ENCODE data around the gene PPP1R2. TPM values are rescaled to one million over a fixed set of nuclear protein-coding genes. Genes with fewer than 3 reads are reported as not detected.

PPP1R2 gene
- total and polyA plus RNA-seq, 9 of the 15 experiments (the other 6 are each of a cell fraction or from before 2014, with no cell fraction given): 9.4 to 115 (median 40.3) TPM

GRCh38 chr3:195522254-195523023, 20.7 kb downstream of the PPP1R2 start:
- BruUV-seq (replicated peaks): no TSS peak
- no peak for ATAC-seq
- Histone ChIP-seq H3K9ac (ENCODE audit: insufficient read depth in 1 of 2, low read depth in 2 of 2, low read length in 2 of 2) (no peak overlapping the region), H3K9me3 (replicated peaks; ENCODE audit: control insufficient read depth, insufficient read depth, low read depth, low read length) (no peaks in the 10 kb centered on the region), H2AFZ (ENCODE audit: low read depth, low read length) (no peak overlapping the region), H3K27me3 (ENCODE audit: control insufficient read depth in 2 of 2, insufficient read depth in 2 of 2, low read length in 2 of 2) (no peaks in the 10 kb centered on the region), H3K4me2 (ENCODE audit: insufficient read depth, low read length) (no peak overlapping the region), H3K4me3 (no peak overlapping the region), H3K9me1 (ENCODE audit: control insufficient read depth, insufficient read depth, low read length) (no peaks in the 10 kb centered on the region), H3K79me2 (ENCODE audit: control insufficient read depth, insufficient read depth, low read length) (peaks cover 2% of the 10 kb centered on the region; the same call in 1 of the 3 replicates), H3K4me1 (replicated peaks in 1 of 2; ENCODE audit: control insufficient read depth in 2 of 2, insufficient read depth in 2 of 2, low read length in 2 of 2) (peaks cover 4 to 5% of the 10 kb centered on the region in 2 experiments; a peak in 1 of 5 replicates), H3K36me3 (ENCODE audit: control insufficient read depth, insufficient read depth, low read length) (peaks cover 37% of the 10 kb centered on the region; the same call in 2 of the 3 replicates), H4K20me1 (replicated peaks; ENCODE audit: control insufficient read depth, insufficient read depth, low read length) (no peaks in the 10 kb centered on the region), H3K27ac (ENCODE audit: extremely low read depth, low read depth, low read length) (no peak overlapping the region)
- CTCF ChIA-PET (ENCODE audit: low intra/inter-chr PET ratio): interaction anchor here (0.6 to 4.9 kb wide), 6 partner anchors 8 to 840 kb away, joined by 3 to 112 read pairs (median 4); partner anchors contain the start of gene XXYLT1
- DNase-seq (ENCODE audit: extremely low read depth in 1 of 4, low spot score in 3 of 4): peak; percentile 25 to 51 (median 42)
- intact Hi-C loops (cut with micrococcal nuclease) (loop anchor here (1.0 to 10.0 kb wide), 3 partner anchors 78 to 840 kb away; partner anchors contain the start of genes ACAP2 and XXYLT1), in situ Hi-C loops (cut with MboI) (loop anchor here (5.0 to 10.0 kb wide), 2 partner anchors 250 to 838 kb away; partner anchors contain the start of genes FAM43A and XXYLT1)
- peak; percentile 63 for FAIRE-seq
- POLR2A ChIA-PET: no interaction called here
- 51% methylated on average over 6 of the region's 6 CpGs for WGBS (ENCODE audit: insufficient coverage, low coverage, missing lambda C conversion rate)
- TF ChIP-seq, protein P1, sequence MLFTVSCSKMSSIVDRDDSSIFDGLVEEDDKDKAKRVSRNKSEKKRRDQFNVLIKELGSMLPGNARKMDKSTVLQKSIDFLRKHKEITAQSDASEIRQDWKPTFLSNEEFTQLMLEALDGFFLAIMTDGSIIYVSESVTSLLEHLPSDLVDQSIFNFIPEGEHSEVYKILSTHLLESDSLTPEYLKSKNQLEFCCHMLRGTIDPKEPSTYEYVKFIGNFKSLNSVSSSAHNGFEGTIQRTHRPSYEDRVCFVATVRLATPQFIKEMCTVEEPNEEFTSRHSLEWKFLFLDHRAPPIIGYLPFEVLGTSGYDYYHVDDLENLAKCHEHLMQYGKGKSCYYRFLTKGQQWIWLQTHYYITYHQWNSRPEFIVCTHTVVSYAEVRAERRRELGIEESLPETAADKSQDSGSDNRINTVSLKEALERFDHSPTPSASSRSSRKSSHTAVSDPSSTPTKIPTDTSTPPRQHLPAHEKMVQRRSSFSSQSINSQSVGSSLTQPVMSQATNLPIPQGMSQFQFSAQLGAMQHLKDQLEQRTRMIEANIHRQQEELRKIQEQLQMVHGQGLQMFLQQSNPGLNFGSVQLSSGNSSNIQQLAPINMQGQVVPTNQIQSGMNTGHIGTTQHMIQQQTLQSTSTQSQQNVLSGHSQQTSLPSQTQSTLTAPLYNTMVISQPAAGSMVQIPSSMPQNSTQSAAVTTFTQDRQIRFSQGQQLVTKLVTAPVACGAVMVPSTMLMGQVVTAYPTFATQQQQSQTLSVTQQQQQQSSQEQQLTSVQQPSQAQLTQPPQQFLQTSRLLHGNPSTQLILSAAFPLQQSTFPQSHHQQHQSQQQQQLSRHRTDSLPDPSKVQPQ (CRISPR knock-in tag; IDR thresholded peaks at IDR 0.05; ENCODE audit: borderline replicate concordance): no peak
- TF ChIP-seq ETV1 (tag; conservative IDR thresholded peaks at IDR 0.05; ENCODE audit: low read depth) (no peak), BRD9 (IDR thresholded peaks at IDR 0.05; ENCODE audit: low read depth, partially characterized antibody) (no peak), ZEB2 (IDR thresholded peaks at IDR 0.05) (no peak), ZNF24 (IDR thresholded peaks at IDR 0.05) (peak; percentile 36; the same call in 1 of the 2 replicates), RUNX1 (IDR thresholded peaks at IDR 0.05; ENCODE audit: low read depth) (no peak), HDAC2 (IDR thresholded peaks at IDR 0.05) (no peak), RBBP5 (IDR thresholded peaks at IDR 0.05; ENCODE audit: borderline replicate concordance, insufficient read depth, low read length, poor library complexity, severe bottlenecking) (no peak), ZNF551 (CRISPR knock-in tag; IDR thresholded peaks at IDR 0.05) (no peak), ZNF444 (CRISPR knock-in tag; IDR thresholded peaks at IDR 0.05) (no peak), THAP12 (CRISPR knock-in tag; IDR thresholded peaks at IDR 0.05) (no peak)
- TF ChIP-seq, protein P2, sequence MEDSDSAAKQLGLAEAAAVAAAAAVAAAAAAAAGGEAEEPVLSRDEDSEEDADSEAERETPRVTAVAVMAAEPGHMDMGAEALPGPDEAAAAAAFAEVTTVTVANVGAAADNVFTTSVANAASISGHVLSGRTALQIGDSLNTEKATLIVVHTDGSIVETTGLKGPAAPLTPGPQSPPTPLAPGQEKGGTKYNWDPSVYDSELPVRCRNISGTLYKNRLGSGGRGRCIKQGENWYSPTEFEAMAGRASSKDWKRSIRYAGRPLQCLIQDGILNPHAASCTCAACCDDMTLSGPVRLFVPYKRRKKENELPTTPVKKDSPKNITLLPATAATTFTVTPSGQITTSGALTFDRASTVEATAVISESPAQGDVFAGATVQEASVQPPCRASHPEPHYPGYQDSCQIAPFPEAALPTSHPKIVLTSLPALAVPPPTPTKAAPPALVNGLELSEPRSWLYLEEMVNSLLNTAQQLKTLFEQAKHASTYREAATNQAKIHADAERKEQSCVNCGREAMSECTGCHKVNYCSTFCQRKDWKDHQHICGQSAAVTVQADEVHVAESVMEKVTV (CRISPR knock-in tag; IDR thresholded peaks at IDR 0.05): peak; percentile 76
- TF ChIP-seq, protein P3, sequence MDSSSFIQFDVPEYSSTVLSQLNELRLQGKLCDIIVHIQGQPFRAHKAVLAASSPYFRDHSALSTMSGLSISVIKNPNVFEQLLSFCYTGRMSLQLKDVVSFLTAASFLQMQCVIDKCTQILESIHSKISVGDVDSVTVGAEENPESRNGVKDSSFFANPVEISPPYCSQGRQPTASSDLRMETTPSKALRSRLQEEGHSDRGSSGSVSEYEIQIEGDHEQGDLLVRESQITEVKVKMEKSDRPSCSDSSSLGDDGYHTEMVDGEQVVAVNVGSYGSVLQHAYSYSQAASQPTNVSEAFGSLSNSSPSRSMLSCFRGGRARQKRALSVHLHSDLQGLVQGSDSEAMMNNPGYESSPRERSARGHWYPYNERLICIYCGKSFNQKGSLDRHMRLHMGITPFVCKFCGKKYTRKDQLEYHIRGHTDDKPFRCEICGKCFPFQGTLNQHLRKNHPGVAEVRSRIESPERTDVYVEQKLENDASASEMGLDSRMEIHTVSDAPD (CRISPR knock-in tag; IDR thresholded peaks at IDR 0.05): no peak

All from K562 (cell line).